Measurements from ENCODE around the gene EIF5B.

EIF5B gene

GRCh38 chr2:99406137-99406536 is 68.9 kb downstream of the EIF5B start:
- H3K27ac ChIP-seq (ENCODE audit: low read length), result no peak overlapping the region

GRCh38 chr2:99410276-99410675 is 73.1 kb downstream of the EIF5B start:
- H3K9me3 ChIP-seq (ENCODE audit: control insufficient read depth in 2 of 2, low read length in 2 of 2), result no peaks in the 10 kb centered on the region
- no peak overlapping the region for H3K27ac ChIP-seq (ENCODE audit: low read length)
- no peaks in the 10 kb centered on the region for H3K27me3 ChIP-seq (ENCODE audit: control insufficient read depth in 1 of 2, insufficient read depth in 2 of 2, low read length in 2 of 2)
- H3K4me3 ChIP-seq (ENCODE audit: low read length in 2 of 2), result no peak overlapping the region
- peaks cover 26 to 32% of the 10 kb centered on the region in 2 donors for H3K36me3 ChIP-seq (ENCODE audit: control insufficient read depth in 2 of 2, insufficient read depth in 2 of 2, low read length in 2 of 2)
- no peaks in the 10 kb centered on the region for H3K4me1 ChIP-seq (ENCODE audit: control insufficient read depth, insufficient read depth, low read length)
- no peak overlapping the region for H3K9ac ChIP-seq (ENCODE audit: low read length in 2 of 2)

More at GRCh38 chr2:99406137-99406536, 68.9 kb downstream of the EIF5B start:
- Histone ChIP-seq H3K4me3 (ENCODE audit: low read length in 2 of 2) (no peak overlapping the region), H3K36me3 (ENCODE audit: control insufficient read depth in 2 of 2, insufficient read depth in 2 of 2, low read length in 2 of 2) (peaks cover 38 to 53% of the 10 kb centered on the region in 2 donors), H3K9me3 (ENCODE audit: control insufficient read depth in 2 of 2, low read length in 2 of 2) (no peaks in the 10 kb centered on the region), H3K27me3 (ENCODE audit: control insufficient read depth in 1 of 2, insufficient read depth in 2 of 2, low read length in 2 of 2) (no peaks in the 10 kb centered on the region), H3K9ac (ENCODE audit: low read length in 2 of 2) (no peak overlapping the region), H3K4me1 (ENCODE audit: control insufficient read depth, insufficient read depth, low read length) (peaks cover 6% of the 10 kb centered on the region)

GRCh38 chr2:99414566-99414965 is 77.4 kb downstream of the EIF5B start:
- H3K27ac ChIP-seq (ENCODE audit: low read length), result no peak overlapping the region
- no peak overlapping the region for H3K4me3 ChIP-seq (ENCODE audit: low read length in 2 of 2)
- no peak overlapping the region for H3K9ac ChIP-seq (ENCODE audit: low read length in 2 of 2)
- no peaks in the 10 kb centered on the region for H3K9me3 ChIP-seq (ENCODE audit: control insufficient read depth in 2 of 2, low read length in 2 of 2)
- peaks cover 31 to 35% of the 10 kb centered on the region in 2 donors for H3K36me3 ChIP-seq (ENCODE audit: control insufficient read depth in 2 of 2, insufficient read depth in 2 of 2, low read length in 2 of 2)
- no peaks in the 10 kb centered on the region for H3K4me1 ChIP-seq (ENCODE audit: control insufficient read depth, insufficient read depth, low read length)
- no peaks in the 10 kb centered on the region for H3K27me3 ChIP-seq (ENCODE audit: control insufficient read depth in 1 of 2, insufficient read depth in 2 of 2, low read length in 2 of 2)

GRCh38 chr2:99417396-99417795 is 80.2 kb downstream of the EIF5B start:
- Histone ChIP-seq H3K27ac (ENCODE audit: low read length) (no peak overlapping the region), H3K36me3 (ENCODE audit: control insufficient read depth in 2 of 2, insufficient read depth in 2 of 2, low read length in 2 of 2) (peaks cover 26 to 33% of the 10 kb centered on the region in 2 donors), H3K9ac (ENCODE audit: low read length in 2 of 2) (no peak overlapping the region), H3K4me3 (ENCODE audit: low read length in 2 of 2) (no peak overlapping the region), H3K4me1 (ENCODE audit: control insufficient read depth, insufficient read depth, low read length) (peaks cover 7% of the 10 kb centered on the region), H3K9me3 (ENCODE audit: control insufficient read depth in 2 of 2, low read length in 2 of 2) (no peaks in the 10 kb centered on the region), H3K27me3 (ENCODE audit: control insufficient read depth in 1 of 2, insufficient read depth in 2 of 2, low read length in 2 of 2) (no peaks in the 10 kb centered on the region)

GRCh38 chr2:99420031-99420430 is 82.8 kb downstream of the EIF5B start:
- Histone ChIP-seq H3K27ac (ENCODE audit: low read length) (peak overlapping the region; percentile 25), H3K27me3 (ENCODE audit: control insufficient read depth in 1 of 2, insufficient read depth in 2 of 2, low read length in 2 of 2) (no peaks in the 10 kb centered on the region), H3K4me1 (ENCODE audit: control insufficient read depth, insufficient read depth, low read length) (peaks cover 15% of the 10 kb centered on the region), H3K9ac (ENCODE audit: low read length in 2 of 2) (no peak overlapping the region), H3K4me3 (ENCODE audit: low read length in 2 of 2) (no peak overlapping the region), H3K36me3 (ENCODE audit: control insufficient read depth in 2 of 2, insufficient read depth in 2 of 2, low read length in 2 of 2) (peaks cover 16 to 31% of the 10 kb centered on the region in 2 donors), H3K9me3 (ENCODE audit: control insufficient read depth in 2 of 2, low read length in 2 of 2) (no peaks in the 10 kb centered on the region)

- peak overlapping the region; percentile 25 for H3K27ac ChIP-seq (ENCODE audit: low read length)
- H3K9ac ChIP-seq (ENCODE audit: low read length in 2 of 2), result no peak overlapping the region
- H3K4me3 ChIP-seq (ENCODE audit: low read length in 2 of 2), result no peak overlapping the region
- H3K36me3 ChIP-seq (ENCODE audit: control insufficient read depth in 2 of 2, insufficient read depth in 2 of 2, low read length in 2 of 2), result peaks cover 11 to 24% of the 10 kb centered on the region in 2 donors
- H3K9me3 ChIP-seq (ENCODE audit: control insufficient read depth in 2 of 2, low read length in 2 of 2), result no peaks in the 10 kb centered on the region
- peaks cover 21% of the 10 kb centered on the region for H3K4me1 ChIP-seq (ENCODE audit: control insufficient read depth, insufficient read depth, low read length)
- H3K27me3 ChIP-seq (ENCODE audit: control insufficient read depth in 1 of 2, insufficient read depth in 2 of 2, low read length in 2 of 2), result no peaks in the 10 kb centered on the region
Measured at GRCh38 chr2:99420751-99421299, 83.6 kb downstream of the EIF5B start.

- H3K27me3 ChIP-seq (ENCODE audit: control insufficient read depth in 1 of 2, insufficient read depth in 2 of 2, low read length in 2 of 2), result no peaks in the 10 kb centered on the region
Measured at GRCh38 chr2:99421469-99421868, 84.3 kb downstream of the EIF5B start.

GRCh38 chr2:99422599-99422998 is 85.4 kb downstream of the EIF5B start:
- H3K36me3 ChIP-seq (ENCODE audit: control insufficient read depth in 2 of 2, insufficient read depth in 2 of 2, low read length in 2 of 2), result peaks cover 6 to 16% of the 10 kb centered on the region in 2 donors
- H3K4me1 ChIP-seq (ENCODE audit: control insufficient read depth, insufficient read depth, low read length), result peaks cover 21% of the 10 kb centered on the region

More at GRCh38 chr2:99421469-99421868, 84.3 kb downstream of the EIF5B start:
- Histone ChIP-seq H3K36me3 (ENCODE audit: control insufficient read depth in 2 of 2, insufficient read depth in 2 of 2, low read length in 2 of 2) (peaks cover 9 to 23% of the 10 kb centered on the region in 2 donors), H3K4me3 (ENCODE audit: low read length in 2 of 2) (no peak overlapping the region), H3K27ac (ENCODE audit: low read length) (no peak overlapping the region), H3K9ac (ENCODE audit: low read length in 2 of 2) (no peak overlapping the region), H3K4me1 (ENCODE audit: control insufficient read depth, insufficient read depth, low read length) (peaks cover 21% of the 10 kb centered on the region), H3K9me3 (ENCODE audit: control insufficient read depth in 2 of 2, low read length in 2 of 2) (no peaks in the 10 kb centered on the region)

GRCh38 chr2:99424371-99424770 is 87.2 kb downstream of the EIF5B start:
- no peak overlapping the region for H3K4me3 ChIP-seq (ENCODE audit: low read length in 2 of 2)
- no peak overlapping the region for H3K9ac ChIP-seq (ENCODE audit: low read length in 2 of 2)
- H3K27ac ChIP-seq (ENCODE audit: low read length), result no peak overlapping the region
- H3K4me1 ChIP-seq (ENCODE audit: control insufficient read depth, insufficient read depth, low read length), result peaks cover 21% of the 10 kb centered on the region
- no peaks in the 10 kb centered on the region for H3K9me3 ChIP-seq (ENCODE audit: control insufficient read depth in 2 of 2, low read length in 2 of 2)
- no peaks in the 10 kb centered on the region for H3K27me3 ChIP-seq (ENCODE audit: control insufficient read depth in 1 of 2, insufficient read depth in 2 of 2, low read length in 2 of 2)
- peaks cover 10 to 17% of the 10 kb centered on the region in 2 donors for H3K36me3 ChIP-seq (ENCODE audit: control insufficient read depth in 2 of 2, insufficient read depth in 2 of 2, low read length in 2 of 2)

More at GRCh38 chr2:99422599-99422998, 85.4 kb downstream of the EIF5B start:
- no peaks in the 10 kb centered on the region for H3K27me3 ChIP-seq (ENCODE audit: control insufficient read depth in 1 of 2, insufficient read depth in 2 of 2, low read length in 2 of 2)
- peak overlapping the region; percentile 42 for H3K27ac ChIP-seq (ENCODE audit: low read length)
- no peak overlapping the region for H3K9ac ChIP-seq (ENCODE audit: low read length in 2 of 2)
- H3K4me3 ChIP-seq (ENCODE audit: low read length in 2 of 2), result no peak overlapping the region
- no peaks in the 10 kb centered on the region for H3K9me3 ChIP-seq (ENCODE audit: control insufficient read depth in 2 of 2, low read length in 2 of 2)

- Histone ChIP-seq H3K36me3 (ENCODE audit: control insufficient read depth in 2 of 2, insufficient read depth in 2 of 2, low read length in 2 of 2) (peaks cover 9 to 17% of the 10 kb centered on the region in 2 donors), H3K27ac (ENCODE audit: low read length) (no peak overlapping the region)
Measured at GRCh38 chr2:99425022-99425421, 87.8 kb downstream of the EIF5B start.

GRCh38 chr2:99430614-99431291 is 93.6 kb downstream of the EIF5B start:
- Histone ChIP-seq H3K27me3 (ENCODE audit: control insufficient read depth in 1 of 2, insufficient read depth in 2 of 2, low read length in 2 of 2) (no peaks in the 10 kb centered on the region), H3K27ac (ENCODE audit: low read length) (peak overlapping the region; percentile 53), H3K4me3 (ENCODE audit: low read length in 2 of 2) (no peak overlapping the region), H3K36me3 (ENCODE audit: control insufficient read depth in 2 of 2, insufficient read depth in 2 of 2, low read length in 2 of 2) (peaks cover 10% of the 10 kb centered on the region in 2 donors), H3K9ac (ENCODE audit: low read length in 2 of 2) (no peak overlapping the region), H3K4me1 (ENCODE audit: control insufficient read depth, insufficient read depth, low read length) (peaks cover 8% of the 10 kb centered on the region), H3K9me3 (ENCODE audit: control insufficient read depth in 2 of 2, low read length in 2 of 2) (no peaks in the 10 kb centered on the region)

More at GRCh38 chr2:99425022-99425421, 87.8 kb downstream of the EIF5B start:
- no peak overlapping the region for H3K4me3 ChIP-seq (ENCODE audit: low read length in 2 of 2)
- H3K9ac ChIP-seq (ENCODE audit: low read length in 2 of 2), result no peak overlapping the region
- H3K27me3 ChIP-seq (ENCODE audit: control insufficient read depth in 1 of 2, insufficient read depth in 2 of 2, low read length in 2 of 2), result no peaks in the 10 kb centered on the region
- no peaks in the 10 kb centered on the region for H3K9me3 ChIP-seq (ENCODE audit: control insufficient read depth in 2 of 2, low read length in 2 of 2)
- H3K4me1 ChIP-seq (ENCODE audit: control insufficient read depth, insufficient read depth, low read length), result peaks cover 21% of the 10 kb centered on the region

Measured in stomach smooth muscle (tissue), 2 donors.